GM19240 (cell line): ENCODE results near the gene HDAC9.
"Not testable (repeated sequence)": the region's sequence is repeated elsewhere in the genome, so short reads cannot be mapped to it uniquely, and the experiment has no call there.

Source experiments
- DNase-seq: peaks from one replicate; pipeline ENCODE4 v3.0.0; 2011; ENCODE audit warnings: low spot score; ENCODE audit not compliant: insufficient read length

Gene HDAC9

GRCh38 chr7:18702071-18702829 lies 206.7 kb downstream of the HDAC9 start:
- no peak for DNase-seq

- DNase-seq: no peak
Observed at GRCh38 chr7:18703685-18704084, 208.1 kb downstream of the HDAC9 start.

GRCh38 chr7:18706670-18707069 lies 211.1 kb downstream of the HDAC9 start:
- no peak for DNase-seq

- DNase-seq: no peak
Observed at GRCh38 chr7:18708204-18708603, 212.7 kb downstream of the HDAC9 start.

GRCh38 chr7:18715988-18716387 lies 220.4 kb downstream of the HDAC9 start:
- DNase-seq: no peak

GRCh38 chr7:18721429-18721828 lies 225.9 kb downstream of the HDAC9 start:
- no peak for DNase-seq

- no peak for DNase-seq
Observed at GRCh38 chr7:18724318-18724717, 228.8 kb downstream of the HDAC9 start.

- no peak for DNase-seq
Observed at GRCh38 chr7:18727115-18727870, 231.7 kb downstream of the HDAC9 start.

- not testable (repeated sequence) for DNase-seq
Observed at GRCh38 chr7:18736012-18736411, 240.5 kb downstream of the HDAC9 start.

- no peak for DNase-seq
Observed at GRCh38 chr7:18740579-18740988, 245.0 kb downstream of the HDAC9 start.

- no peak for DNase-seq
Observed at GRCh38 chr7:18753972-18754610, 258.5 kb downstream of the HDAC9 start.

- no peak for DNase-seq
Observed at GRCh38 chr7:18754766-18755165, 259.2 kb downstream of the HDAC9 start.

- no peak for DNase-seq
Observed at GRCh38 chr7:18755793-18756192, 260.2 kb downstream of the HDAC9 start.

- DNase-seq: no peak
Observed at GRCh38 chr7:18756378-18757050, 261.0 kb downstream of the HDAC9 start.

- no peak for DNase-seq
Observed at GRCh38 chr7:18760046-18760445, 264.5 kb downstream of the HDAC9 start.

- no peak for DNase-seq
Observed at GRCh38 chr7:18760631-18761445, 265.3 kb downstream of the HDAC9 start.

- no peak for DNase-seq
Observed at GRCh38 chr7:18762189-18762588, 266.6 kb downstream of the HDAC9 start.

- DNase-seq: no peak
Observed at GRCh38 chr7:18768256-18768655, 272.7 kb downstream of the HDAC9 start.

GRCh38 chr7:18770154-18770811 lies 274.7 kb downstream of the HDAC9 start:
- DNase-seq: no peak

GRCh38 chr7:18770822-18771221 lies 275.3 kb downstream of the HDAC9 start:
- DNase-seq: no peak
